ENCODE results near the gene PTGER3.
A peak's percentile ranks its signal among the peaks of the same experiment; 100 is the strongest.

Gene PTGER3

DNA sequence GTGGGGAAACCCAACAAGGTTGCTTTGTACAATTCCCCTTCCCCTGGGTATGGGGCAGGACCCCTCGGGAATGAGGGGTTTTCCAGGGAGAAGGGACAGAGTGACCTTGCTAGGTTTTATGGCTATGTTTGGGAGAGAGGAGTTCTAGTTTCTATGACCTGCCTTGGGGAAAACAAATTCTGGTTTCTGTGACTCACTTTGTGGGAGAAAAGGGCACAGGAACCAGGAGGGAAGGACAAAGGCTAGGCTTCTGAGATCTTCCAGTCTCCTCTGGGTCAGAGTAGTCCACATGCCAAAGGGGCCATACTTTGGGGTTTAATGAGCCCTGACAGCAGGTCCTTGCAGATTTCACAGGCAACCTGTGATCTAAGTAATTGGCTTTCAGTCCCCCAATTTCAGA is 5.5 kb upstream of the PTGER3 start:
- no peak for DNase-seq

DNA sequence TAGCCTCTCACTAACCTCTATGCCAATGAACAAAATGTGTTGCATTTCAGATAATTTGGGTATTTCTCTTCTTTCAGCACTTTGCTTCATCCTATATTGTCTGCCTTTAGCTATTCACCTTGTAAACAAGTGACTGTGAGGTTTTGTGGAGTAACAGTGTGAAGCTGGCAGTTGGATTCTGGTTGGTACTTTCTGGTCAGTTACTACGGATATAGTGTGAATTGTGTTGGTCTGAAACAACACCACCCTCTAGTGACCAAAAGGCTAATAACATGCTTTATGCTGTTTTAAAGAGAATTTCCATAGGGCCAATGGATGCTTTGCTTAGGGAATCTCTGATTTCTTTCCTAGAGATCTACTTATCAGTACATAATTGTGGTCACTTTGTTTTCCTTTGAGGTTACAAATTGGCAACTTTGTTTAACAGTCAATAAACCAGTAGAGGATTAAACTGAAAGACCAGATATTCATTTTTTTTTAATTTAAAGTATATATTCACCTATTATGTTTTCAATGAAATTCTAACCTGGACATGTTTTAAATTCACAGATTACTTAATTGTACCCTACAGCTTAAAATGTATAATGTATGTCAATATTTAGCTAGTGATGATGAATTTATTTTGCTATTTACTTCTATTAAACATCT is 2.5 kb upstream of the PTGER3 start:
- peak in 3 of 58 donors; percentile 10 to 70 (median 39) for DNase-seq

DNA sequence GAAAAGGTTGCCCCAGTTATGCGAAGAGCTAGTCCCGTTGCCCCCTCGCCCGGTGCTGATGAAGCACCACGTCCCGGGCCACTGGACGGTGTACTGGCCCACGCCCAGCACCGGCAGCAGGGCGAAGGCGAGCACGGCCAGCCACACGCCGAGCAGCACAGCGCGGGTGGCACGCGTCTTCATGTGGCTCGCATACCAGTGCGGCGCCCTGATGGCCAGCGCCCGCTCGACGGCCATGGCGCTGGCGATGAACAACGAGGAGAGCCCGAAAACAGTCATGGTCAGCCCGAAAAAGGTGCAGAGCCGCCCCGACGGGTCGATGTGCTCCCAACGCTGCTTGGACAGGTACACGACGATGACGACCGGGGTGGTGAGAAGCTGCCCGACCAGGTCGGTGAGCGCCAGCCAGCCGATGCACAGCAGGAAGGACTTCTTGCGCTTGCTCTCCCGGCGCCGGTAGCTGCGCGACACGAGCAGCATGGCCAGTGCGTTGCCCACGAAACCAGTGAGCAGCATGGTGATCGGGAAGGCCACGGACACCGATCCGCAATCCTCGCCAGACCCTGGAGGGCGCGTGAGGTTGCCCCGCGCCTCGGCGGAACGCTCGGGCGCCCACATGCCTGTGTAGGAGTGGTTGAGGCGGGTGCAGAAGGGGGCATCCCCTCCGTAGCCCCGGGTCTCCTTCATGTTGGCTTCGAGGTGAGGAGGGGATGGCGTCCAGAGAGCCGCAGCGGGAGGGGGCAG is 553 bp downstream of the PTGER3 start:
- no peak for DNase-seq

DNA sequence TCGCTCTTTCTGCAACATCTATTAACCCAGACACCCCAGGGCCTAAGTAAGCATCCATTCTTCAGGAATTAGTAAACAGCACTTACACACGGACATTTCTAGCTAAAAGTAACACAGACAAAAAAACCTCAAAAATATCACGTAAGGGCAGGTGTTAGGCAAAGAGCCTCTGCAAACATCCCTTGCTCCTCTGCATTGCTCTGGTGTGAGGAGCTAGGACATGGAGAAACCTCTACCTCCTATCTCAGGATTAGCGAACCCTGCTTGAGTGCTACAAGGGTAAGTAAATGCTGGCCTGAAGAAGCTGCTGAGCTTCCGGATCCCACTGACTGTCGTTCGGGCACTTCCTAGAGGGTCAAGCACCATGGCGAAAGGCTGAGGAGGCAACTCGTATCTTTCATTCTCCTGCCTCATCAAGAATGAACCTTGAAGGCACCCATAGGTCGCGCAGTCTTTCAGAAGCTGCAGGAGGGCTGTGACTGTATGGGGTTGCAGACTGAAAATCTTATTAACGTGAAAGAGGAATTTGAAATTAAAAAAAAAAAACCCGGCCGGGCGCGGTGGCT is 2.1 kb downstream of the PTGER3 start:
- no peak for DNase-seq

DNA sequence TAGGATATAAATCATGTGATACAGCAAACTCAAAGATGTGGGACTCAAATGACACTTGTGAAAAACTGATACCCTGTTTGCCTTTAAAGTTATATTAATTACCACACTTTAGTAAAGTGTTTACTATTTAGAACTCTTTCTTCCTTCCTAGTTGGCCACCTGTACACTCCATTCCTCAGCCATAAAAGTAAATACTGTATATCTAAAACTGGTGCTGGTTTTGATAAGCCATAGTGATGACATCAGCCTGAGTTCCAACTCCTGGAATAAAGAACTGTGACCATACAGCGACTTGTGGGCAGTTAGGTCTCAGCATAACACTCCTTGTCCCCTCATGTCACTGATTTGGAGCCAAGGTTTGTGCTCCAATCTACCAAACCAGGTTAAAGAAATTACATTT is 2.8 kb downstream of the PTGER3 start:
- no peak for DNase-seq

DNA sequence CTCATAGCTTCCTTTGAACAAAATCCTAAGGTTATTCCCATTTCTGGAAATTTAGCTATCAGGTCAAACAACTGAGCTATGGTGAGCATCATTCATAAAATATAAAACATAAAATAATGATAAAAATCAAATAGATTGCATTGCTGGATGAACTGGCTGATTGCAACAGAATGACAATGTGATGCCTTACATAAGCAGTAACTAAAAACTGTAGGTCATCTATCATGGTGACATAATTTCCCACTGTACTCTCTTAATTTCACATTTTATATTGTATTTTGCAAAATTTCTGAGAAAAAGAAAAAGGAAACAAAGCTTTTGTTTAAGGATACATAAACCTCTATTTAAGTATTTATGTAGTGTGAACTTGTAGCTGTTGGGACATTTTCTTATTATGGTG is 4.6 kb downstream of the PTGER3 start:
- DNase-seq: no peak

DNA sequence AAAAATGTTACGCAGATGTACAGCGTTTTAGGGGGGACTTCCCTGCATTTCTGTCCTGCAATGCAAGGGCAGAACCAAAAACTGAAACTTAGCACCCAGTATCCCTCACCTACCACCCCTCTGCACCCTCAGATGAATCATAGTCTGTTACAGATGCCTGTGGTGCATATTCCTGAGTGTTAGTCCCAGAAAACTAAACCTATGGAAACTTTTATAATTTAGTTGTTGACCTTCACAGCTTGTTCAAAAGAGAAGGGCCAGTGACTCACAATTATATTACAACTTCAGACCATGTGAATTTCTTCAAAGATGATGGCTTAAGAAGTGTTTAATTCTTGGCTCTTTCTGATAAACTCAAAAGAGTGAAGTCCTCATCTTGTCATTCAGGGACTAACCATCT is 5.8 kb downstream of the PTGER3 start:
- no peak for DNase-seq

DNA sequence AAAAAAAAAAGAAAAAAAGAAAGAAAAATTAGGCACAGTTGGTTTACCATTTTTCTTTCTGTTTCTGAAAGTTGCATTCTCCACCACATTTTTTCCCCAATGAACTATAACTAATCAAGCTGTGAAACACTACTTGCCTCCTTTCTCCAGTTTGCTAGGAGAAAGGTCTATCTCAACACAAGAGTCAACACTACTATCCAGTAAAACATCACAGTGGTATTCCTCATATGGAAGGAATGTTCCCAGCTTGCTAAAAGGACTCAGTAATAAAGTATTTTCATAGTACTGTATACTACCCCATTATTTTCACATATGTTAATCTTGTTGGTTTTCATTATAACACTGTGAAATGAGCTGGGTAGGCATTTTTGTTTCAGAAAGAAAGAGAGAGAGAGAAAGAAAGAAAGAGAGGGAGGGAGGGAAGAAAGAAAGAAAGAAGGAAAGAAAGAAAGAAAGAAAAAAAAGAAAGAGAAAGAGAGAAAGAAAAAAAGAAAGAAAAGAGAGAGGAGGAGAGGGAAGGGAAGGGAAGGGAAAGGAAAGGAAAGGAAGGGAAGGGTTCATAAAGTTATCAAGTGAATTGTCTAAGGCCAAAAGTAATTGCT is 7.9 kb downstream of the PTGER3 start:
- DNase-seq: no peak

DNA sequence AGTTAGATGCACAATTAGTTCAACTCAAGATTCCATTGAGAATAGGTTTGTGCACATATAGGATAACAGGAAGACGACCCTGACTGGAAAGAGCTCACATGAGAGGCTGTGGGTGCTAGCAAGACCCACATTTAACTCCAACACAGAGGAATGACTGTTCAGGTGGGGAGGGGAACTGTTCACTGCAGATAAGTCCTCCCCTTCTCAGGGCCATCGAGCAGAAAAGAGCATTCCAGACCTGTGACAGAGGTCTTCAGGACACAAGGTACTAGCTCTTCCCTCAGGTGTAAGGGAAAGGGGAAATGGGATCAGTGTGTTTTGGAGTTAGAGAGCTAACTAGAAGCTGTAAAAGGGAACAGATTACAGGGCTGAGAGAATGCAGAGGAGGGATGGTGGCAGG is 8.7 kb downstream of the PTGER3 start:
- no peak for DNase-seq

DNA sequence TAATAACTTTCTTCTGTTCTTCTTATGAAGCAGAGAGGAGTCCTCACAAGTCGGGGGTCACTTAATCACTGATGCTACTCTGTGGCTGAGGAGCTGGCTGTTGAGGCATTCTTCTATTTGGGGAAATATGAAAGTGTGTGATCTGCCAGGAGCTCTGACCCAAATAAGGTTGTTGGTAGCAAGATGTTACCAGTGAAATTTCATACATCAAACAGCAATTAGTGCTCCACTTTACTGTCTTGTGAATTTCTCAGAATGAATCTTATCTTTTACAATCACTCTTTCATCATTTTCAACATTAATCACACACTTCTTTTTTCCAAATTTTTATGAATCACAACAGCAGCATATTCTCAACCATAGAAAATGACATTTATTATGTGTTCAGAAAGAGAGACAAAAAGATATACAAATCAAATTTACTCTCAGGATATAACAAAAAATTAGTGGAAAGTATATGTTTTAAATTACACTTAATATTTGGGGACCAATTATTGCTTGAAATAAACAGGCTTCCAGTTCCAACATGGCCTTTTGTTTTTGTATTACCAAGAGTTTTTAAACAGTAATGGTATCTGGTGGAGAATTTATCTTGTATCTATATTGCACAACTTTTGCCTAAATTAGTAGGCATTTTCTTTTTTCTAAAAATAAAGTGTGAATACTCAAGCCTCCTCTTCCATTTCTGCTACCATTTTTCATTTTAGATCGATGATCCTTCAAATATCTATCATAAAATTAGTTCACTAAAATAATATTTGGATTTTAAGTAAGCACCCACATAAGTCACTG is 9.6 kb downstream of the PTGER3 start:
- no peak for DNase-seq

DNA sequence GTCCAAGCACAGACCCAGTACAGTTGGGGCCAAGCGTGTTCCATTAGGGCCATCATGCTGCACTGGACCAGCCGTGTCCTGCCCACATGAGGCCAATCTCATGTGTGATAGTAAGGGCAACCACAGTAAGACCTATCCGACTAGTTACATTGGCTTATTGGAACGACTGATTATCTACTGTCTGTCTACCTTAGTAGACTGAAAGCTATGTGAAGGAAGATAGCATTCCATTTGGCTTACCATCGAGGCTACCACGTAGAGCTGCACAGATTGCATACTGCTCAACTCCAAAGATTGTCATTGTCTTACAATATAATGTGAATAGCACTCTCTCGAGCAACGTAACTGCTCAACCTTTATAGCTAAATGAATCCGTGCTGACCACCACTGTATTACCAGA is 10.6 kb downstream of the PTGER3 start:
- DNase-seq: no peak

DNA sequence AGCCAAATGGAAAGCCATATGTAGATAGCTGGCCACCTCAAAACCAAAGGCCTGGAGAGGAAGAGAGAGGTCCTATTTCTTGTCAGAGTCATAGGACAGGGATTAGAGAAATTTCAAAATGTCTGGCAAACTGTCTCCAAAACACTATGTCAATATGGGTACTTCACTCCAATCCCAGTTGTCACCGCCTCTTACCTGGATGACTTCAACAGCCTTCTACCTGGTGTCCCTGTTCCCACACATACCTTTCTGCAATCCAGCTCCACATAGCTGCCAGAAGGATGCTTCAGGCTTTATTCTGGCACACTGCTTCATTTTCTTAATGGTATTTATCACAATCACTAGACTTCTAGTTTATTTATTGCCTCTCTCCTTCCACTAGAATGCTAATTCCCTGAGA is 14.5 kb downstream of the PTGER3 start:
- DNase-seq: no peak

DNA sequence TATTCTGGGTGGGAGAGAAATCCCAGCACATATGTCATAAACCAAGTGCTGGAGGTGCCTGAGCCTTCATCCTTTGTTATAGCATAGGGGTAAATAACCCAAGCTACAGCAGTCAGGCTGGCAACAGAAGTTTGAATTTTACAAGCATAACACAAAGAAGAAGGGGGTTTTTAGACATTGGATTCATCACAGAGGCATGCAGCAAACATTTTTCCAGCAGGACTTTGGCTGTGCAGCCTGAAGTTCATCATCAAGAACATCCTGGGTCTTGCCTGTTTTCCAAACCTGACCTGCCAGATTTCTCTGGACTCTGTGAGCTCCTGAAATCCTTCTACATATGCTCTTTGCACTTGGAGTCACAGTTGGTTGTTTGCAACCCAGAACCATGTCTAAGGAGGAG is 16.2 kb downstream of the PTGER3 start:
- no peak for DNase-seq

DNA sequence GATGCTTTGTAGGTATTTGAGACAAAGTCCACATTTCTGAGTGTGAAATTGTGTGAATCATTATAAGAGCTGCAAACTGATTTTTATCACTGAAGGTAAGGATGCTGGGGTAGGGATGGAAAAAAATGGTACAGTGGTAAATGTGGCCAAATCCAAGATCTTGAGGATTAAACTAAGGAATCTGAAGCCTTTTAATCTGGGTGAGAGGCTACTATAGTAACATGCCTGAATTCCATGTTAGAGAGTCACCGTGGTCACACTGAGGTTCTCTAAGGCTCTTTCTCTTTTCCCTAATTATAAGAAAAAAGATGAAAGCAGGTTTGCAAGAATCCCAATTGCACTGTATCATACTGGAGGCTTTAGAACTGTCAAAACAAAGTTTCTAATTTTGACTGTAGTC is 17.6 kb downstream of the PTGER3 start:
- DNase-seq: no peak

DNA sequence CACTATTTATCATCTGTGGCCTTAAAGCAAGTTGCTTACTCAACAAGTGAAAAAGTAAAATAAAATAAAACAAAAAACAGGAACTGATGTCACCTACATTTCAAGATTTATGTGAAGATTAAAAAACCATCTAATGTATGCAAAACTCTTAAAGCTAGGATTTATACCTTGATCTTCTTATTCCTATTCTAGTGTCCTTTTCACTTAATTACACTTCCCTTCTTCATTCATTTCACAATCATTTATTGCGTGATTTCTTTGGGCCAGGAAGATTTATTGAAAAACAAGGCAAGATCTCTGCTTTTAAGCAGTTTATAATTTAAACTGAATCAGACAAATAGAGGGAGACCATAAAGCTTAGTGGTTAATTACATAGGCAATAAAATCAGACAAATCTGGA is 18.6 kb downstream of the PTGER3 start:
- no peak for DNase-seq

DNA sequence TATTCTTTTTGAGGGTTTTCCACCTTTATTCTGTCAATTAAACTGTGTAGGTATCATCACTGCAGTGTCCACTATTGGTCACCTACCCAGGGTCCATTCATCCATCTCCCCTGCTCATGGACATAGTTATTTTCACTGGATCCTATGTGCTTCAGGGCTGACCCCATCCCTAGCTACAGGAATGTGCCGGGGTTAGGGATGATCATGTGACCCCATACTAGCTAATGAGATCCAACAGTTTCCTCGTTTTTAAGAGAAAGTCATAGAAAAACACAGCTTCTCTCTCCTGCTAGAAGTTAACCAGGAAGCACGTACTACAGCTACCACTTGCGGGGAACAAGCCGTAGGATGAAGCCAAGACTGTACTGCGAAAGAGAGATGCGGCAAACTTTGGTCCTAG is 19.6 kb downstream of the PTGER3 start:
- no peak for DNase-seq

DNA sequence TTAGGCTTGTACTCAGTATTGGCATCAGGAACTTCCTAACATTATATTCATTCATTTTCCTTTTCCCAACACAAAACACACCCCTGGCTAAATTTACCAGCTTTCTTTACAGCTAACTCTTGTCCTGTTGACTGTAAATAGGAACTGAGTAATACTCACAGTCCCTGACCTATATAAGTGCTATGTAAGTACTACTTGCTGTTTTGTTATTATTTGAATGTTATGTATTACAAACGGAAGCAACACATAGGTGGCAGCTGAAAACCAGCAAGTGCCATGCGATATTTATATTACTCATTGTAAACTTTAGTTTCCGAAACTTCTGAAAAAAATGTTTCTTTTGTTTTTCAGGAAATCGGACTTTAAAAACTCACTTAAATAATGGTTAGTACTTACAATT is 21.5 kb downstream of the PTGER3 start:
- DNase-seq: no peak

DNA sequence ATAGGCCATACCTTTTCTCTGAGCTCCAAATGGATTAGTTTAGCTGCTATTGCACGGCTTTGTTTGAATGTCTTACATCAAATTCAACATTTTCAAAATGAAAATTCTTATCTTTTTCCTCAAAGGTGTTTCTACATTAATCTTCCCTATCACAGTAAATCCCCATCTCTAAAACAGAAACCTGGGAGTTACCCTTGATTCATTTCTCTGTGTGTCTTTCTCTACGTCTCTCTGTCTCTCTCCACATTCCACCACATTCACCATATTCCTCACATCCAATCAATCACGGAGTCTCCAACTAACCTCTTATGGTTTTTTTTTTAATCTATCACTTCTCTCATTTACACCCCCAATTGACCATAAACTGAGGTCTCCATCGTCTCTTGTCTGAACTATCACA is 24.1 kb downstream of the PTGER3 start:
- DNase-seq: no peak

DNA sequence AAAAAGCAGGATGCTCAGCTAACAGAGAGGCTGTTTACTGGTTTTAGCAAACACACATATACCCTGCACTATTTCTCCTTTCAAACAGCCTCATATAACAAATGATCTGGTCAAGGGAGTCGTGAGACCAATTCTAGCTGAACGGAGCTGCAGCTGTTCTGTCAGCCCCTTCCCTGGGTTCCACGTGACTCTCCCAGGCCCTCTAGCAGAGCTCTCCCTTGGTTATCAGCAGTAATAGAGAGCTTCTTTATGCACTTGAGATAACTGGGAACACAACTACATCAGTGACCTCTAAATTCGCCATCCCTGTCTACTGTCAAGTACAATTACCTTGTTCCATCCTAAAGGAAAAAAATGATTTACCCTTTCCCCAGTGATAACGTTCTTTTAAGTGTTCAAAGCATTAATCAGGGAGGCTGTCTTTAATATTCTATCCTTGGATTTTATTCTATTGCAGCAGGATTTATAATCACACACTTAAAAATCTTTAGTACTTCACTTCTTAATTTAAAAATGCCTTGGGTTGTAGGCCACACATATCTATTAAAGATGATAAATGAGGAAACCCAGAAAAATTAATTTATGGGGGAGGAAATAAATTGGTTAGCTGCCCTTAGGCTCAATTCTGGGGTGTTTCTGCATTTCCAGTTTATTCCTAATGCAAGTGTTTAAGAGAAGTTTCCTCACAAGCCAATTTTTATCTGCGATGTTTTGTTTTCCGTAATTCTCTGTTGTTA is 28.2 kb downstream of the PTGER3 start:
- peak in 7 of 58 donors; percentile 0 to 12 (median 2) for DNase-seq

DNA sequence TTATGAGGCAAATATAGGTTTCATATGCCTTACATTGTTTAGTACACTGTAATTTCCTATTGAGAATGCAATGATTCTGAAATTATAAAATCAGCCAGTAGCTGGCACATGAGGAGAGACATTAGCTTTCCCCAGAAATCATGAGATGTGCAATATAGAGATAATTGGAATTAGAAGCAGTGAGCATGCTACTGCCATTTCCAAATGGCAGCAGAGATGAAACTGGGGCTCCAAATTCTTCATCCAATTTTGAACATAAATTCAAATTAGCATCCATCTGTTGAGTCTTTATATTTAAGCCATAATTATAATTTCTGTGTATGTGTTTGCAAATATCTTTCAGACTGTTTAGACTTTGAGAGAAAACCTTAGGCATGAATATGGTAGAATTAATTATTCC is 28.8 kb downstream of the PTGER3 start:
- DNase-seq: no peak

DNA sequence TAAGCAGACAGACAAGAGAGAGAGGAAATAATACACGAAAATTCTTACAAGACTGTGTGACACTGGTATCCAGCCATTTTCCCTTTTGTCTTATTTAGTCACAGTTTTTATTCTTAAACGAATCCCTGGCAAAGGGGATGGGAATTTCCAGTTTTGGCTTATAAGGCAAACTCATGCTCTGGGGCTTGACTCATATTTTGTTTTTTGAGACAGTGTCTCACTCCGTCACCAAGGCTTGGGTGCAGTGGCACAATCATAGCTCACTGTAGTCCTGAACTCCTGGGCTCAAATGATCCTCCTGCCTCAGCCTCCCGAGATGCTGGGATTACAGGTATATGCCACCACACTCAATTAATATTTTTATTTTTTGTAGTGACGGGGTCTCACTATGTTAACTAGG is 31.9 kb downstream of the PTGER3 start:
- no peak for DNase-seq

Data from anterior cingulate cortex (tissue), 58 donors.